ENCODE results near the gene LIM2.

DNA sequence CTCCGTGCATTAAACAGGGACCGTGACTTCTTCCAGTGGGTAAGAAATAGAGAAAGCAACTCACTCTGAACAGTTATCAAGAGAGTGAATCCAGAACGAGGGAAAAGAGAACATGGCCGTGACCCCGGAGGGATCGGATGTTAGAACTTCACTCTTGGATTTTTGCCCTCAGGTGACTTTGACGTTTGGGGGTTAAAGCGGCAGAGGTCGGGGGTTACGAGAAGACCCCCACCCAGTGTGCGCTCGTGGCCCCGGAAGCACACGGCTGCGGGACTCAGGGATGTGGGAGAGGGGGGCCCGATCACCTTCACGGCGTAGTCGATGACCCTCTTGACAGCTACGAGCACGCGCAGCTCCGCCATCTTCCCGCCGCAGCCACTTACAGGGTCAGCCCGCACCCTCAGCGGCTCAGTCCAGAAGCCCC lies 21.8 kb downstream of the LIM2 start, which contains the start of gene ETFB:
- TF ChIP-seq POLR2A (IDR thresholded peaks at IDR 0.05), result no peak
- TF ChIP-seq, protein P1, sequence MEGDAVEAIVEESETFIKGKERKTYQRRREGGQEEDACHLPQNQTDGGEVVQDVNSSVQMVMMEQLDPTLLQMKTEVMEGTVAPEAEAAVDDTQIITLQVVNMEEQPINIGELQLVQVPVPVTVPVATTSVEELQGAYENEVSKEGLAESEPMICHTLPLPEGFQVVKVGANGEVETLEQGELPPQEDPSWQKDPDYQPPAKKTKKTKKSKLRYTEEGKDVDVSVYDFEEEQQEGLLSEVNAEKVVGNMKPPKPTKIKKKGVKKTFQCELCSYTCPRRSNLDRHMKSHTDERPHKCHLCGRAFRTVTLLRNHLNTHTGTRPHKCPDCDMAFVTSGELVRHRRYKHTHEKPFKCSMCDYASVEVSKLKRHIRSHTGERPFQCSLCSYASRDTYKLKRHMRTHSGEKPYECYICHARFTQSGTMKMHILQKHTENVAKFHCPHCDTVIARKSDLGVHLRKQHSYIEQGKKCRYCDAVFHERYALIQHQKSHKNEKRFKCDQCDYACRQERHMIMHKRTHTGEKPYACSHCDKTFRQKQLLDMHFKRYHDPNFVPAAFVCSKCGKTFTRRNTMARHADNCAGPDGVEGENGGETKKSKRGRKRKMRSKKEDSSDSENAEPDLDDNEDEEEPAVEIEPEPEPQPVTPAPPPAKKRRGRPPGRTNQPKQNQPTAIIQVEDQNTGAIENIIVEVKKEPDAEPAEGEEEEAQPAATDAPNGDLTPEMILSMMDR (IDR thresholded peaks at IDR 0.05), result no peak

All from uterus (tissue), 2 donors.